ENCODE data around the gene GNG5. TPM values are rescaled to one million over a fixed set of nuclear protein-coding genes. Genes with fewer than 3 reads are reported as not detected.

The GNG5 gene
- total and polyA plus RNA-seq, 2 experiments from 2014 or later = 71.5 to 674 TPM

- peaks cover 52% of the 10 kb centered on the region for H3K79me2 ChIP-seq (replicated peaks; ENCODE audit: insufficient read depth)
Observed at GRCh38 chr1:84480650-84481049, 25.7 kb downstream of the GNG5 start.

GRCh38 chr1:84479998-84480397 is 26.4 kb downstream of the GNG5 start:
- TF ChIP-seq NANOG (IDR thresholded peaks at IDR 0.05; ENCODE audit: borderline replicate concordance) (no peak), JUNB (IDR thresholded peaks at IDR 0.05; ENCODE audit: unreplicated experiment) (no peak), ZNF114 (CRISPR knock-in tag; IDR thresholded peaks at IDR 0.05) (no peak), CREB1 (CRISPR knock-in tag; IDR thresholded peaks at IDR 0.05; ENCODE audit: low read depth) (no peak), EZH2phosphoT487 (IDR thresholded peaks at IDR 0.05; ENCODE audit: unreplicated experiment) (no peak)
- peaks cover 19% of the 10 kb centered on the region for H3K9me3 Mint-ChIP-seq
- H3K9me2 ChIP-seq (ENCODE audit: insufficient read depth) = peaks cover 13% of the 10 kb centered on the region
- no peaks in the 10 kb centered on the region for H3F3A ChIP-seq (replicated peaks; ENCODE audit: low read depth)
- peak overlapping the region; percentile 61 for H3K4me3 ChIP-seq
- peak overlapping the region; percentile 58; the same call in 1 of the 2 replicates for H3K27ac ChIP-seq (ENCODE audit: low read depth)
- peak overlapping the region; percentile 88 for H3K4me2 ChIP-seq
- no peak for DNase-seq (ENCODE audit: low spot score)
- peaks cover 9% of the 10 kb centered on the region for H3K4me1 ChIP-seq (ENCODE audit: insufficient read depth)
- peaks cover 14% of the 10 kb centered on the region; the same call in 1 of the 2 replicates for H3K36me3 ChIP-seq (ENCODE audit: insufficient read depth)
- peak overlapping the region; percentile 94 for H3K4me3 Mint-ChIP-seq
- H3K27ac Mint-ChIP-seq = no peak overlapping the region
- H3K79me2 ChIP-seq (replicated peaks; ENCODE audit: insufficient read depth) = peaks cover 47% of the 10 kb centered on the region
- peaks cover 35% of the 10 kb centered on the region for H3K36me3 Mint-ChIP-seq (ENCODE audit: low read depth)
- ATAC-seq = no peak
- peaks cover 24% of the 10 kb centered on the region for H3K27me3 Mint-ChIP-seq (ENCODE audit: insufficient read depth, low read depth, poor library complexity)
- H3K27me3 ChIP-seq (ENCODE audit: insufficient read depth) = peaks cover 37% of the 10 kb centered on the region
- no peak overlapping the region; the same call in 1 of the 2 replicates for H2AFZ ChIP-seq
- peaks cover 6% of the 10 kb centered on the region; the same call in 1 of the 2 replicates for H4K20me1 ChIP-seq (replicated peaks; ENCODE audit: insufficient read depth)
- H3K4me1 Mint-ChIP-seq = peaks cover 6% of the 10 kb centered on the region

More at GRCh38 chr1:84480650-84481049, 25.7 kb downstream of the GNG5 start:
- peak overlapping the region; percentile 61 for H3K4me3 ChIP-seq
- ATAC-seq (no peak), DNase-seq (ENCODE audit: low spot score) (no peak)
- H2AFZ ChIP-seq = no peak overlapping the region
- no peaks in the 10 kb centered on the region for H3F3A ChIP-seq (replicated peaks; ENCODE audit: low read depth)
- TF ChIP-seq, protein P1, sequence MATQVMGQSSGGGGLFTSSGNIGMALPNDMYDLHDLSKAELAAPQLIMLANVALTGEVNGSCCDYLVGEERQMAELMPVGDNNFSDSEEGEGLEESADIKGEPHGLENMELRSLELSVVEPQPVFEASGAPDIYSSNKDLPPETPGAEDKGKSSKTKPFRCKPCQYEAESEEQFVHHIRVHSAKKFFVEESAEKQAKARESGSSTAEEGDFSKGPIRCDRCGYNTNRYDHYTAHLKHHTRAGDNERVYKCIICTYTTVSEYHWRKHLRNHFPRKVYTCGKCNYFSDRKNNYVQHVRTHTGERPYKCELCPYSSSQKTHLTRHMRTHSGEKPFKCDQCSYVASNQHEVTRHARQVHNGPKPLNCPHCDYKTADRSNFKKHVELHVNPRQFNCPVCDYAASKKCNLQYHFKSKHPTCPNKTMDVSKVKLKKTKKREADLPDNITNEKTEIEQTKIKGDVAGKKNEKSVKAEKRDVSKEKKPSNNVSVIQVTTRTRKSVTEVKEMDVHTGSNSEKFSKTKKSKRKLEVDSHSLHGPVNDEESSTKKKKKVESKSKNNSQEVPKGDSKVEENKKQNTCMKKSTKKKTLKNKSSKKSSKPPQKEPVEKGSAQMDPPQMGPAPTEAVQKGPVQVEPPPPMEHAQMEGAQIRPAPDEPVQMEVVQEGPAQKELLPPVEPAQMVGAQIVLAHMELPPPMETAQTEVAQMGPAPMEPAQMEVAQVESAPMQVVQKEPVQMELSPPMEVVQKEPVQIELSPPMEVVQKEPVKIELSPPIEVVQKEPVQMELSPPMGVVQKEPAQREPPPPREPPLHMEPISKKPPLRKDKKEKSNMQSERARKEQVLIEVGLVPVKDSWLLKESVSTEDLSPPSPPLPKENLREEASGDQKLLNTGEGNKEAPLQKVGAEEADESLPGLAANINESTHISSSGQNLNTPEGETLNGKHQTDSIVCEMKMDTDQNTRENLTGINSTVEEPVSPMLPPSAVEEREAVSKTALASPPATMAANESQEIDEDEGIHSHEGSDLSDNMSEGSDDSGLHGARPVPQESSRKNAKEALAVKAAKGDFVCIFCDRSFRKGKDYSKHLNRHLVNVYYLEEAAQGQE (IDR thresholded peaks at IDR 0.05; ENCODE audit: unreplicated experiment) = no peak
- Mint-ChIP-seq H3K27ac (no peak overlapping the region), H3K4me1 (peaks cover 6% of the 10 kb centered on the region), H3K36me3 (ENCODE audit: low read depth) (peaks cover 42% of the 10 kb centered on the region), H3K27me3 (ENCODE audit: insufficient read depth, low read depth, poor library complexity) (peaks cover 22% of the 10 kb centered on the region), H3K4me3 (peak overlapping the region; percentile 94), H3K9me3 (peaks cover 19% of the 10 kb centered on the region)
- peaks cover 30% of the 10 kb centered on the region for H3K27me3 ChIP-seq (ENCODE audit: insufficient read depth)
- peaks cover 6% of the 10 kb centered on the region; the same call in 1 of the 2 replicates for H4K20me1 ChIP-seq (replicated peaks; ENCODE audit: insufficient read depth)
- H3K4me2 ChIP-seq = peak overlapping the region; percentile 88
- peaks cover 13% of the 10 kb centered on the region for H3K9me2 ChIP-seq (ENCODE audit: insufficient read depth)
- peaks cover 14% of the 10 kb centered on the region; the same call in 1 of the 2 replicates for H3K36me3 ChIP-seq (ENCODE audit: insufficient read depth)
- no peak overlapping the region for H3K27ac ChIP-seq (ENCODE audit: low read depth)
- H3K4me1 ChIP-seq (ENCODE audit: insufficient read depth) = peaks cover 9% of the 10 kb centered on the region

Measured in GM23338 (cell line).